ENCODE measurements around the gene RNF150.

RNF150 gene

GRCh38 chr4:141016117-141016798, 117.0 kb downstream of the RNF150 start:
- ATAC-seq (ENCODE audit: low read depth) (no peak), DNase-seq (ENCODE audit: low spot score in 2 of 2) (no peak)
- Mint-ChIP-seq H3K4me1 (no peaks in the 10 kb centered on the region), H3K9me3 (no peaks in the 10 kb centered on the region), H3K27ac (no peak overlapping the region), H3K36me3 (no peaks in the 10 kb centered on the region), H3K27me3 (peaks cover 7% of the 10 kb centered on the region), H3K4me3 (no peak overlapping the region)

DNA sequence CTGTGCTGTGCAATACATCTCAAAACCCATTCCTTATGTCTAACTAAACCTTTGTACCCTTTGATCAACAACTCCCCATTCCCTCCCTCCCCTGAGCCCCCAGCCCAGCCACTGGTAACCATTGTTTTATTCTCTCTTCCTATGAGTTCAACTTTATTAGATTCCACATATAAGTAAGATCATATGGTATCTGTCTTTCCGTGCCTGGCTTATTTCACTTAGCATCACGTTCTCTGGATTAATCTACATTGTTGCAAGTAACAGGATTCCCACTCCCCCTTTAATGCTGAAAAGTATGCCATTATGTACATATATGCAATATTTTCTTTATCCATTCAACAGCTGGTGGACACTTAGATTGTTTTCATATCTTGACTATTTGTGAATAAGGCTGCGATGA, 119.4 kb downstream of the RNF150 start:
- DNase-seq (ENCODE audit: low spot score in 2 of 2) (no peak), ATAC-seq (ENCODE audit: low read depth) (no peak)
- H3K27ac Mint-ChIP-seq = no peak overlapping the region
- no peaks in the 10 kb centered on the region for H3K4me1 Mint-ChIP-seq
- H3K27me3 Mint-ChIP-seq = peaks cover 2% of the 10 kb centered on the region
- H3K36me3 Mint-ChIP-seq = no peaks in the 10 kb centered on the region
- H3K4me3 Mint-ChIP-seq = no peak overlapping the region
- peaks cover 3% of the 10 kb centered on the region for H3K9me3 Mint-ChIP-seq

- Mint-ChIP-seq H3K4me1 (no peaks in the 10 kb centered on the region), H3K9me3 (peaks cover 4% of the 10 kb centered on the region), H3K36me3 (no peaks in the 10 kb centered on the region), H3K4me3 (no peak overlapping the region), H3K27me3 (peaks cover 2% of the 10 kb centered on the region), H3K27ac (no peak overlapping the region)
- DNase-seq (ENCODE audit: low spot score in 2 of 2) = no peak
- no peak for ATAC-seq (ENCODE audit: low read depth)
Measured at GRCh38 chr4:141011901-141012315, 121.4 kb downstream of the RNF150 start.

GRCh38 chr4:141009931-141010330, 123.3 kb downstream of the RNF150 start:
- no peak overlapping the region for H3K4me3 Mint-ChIP-seq

DNA sequence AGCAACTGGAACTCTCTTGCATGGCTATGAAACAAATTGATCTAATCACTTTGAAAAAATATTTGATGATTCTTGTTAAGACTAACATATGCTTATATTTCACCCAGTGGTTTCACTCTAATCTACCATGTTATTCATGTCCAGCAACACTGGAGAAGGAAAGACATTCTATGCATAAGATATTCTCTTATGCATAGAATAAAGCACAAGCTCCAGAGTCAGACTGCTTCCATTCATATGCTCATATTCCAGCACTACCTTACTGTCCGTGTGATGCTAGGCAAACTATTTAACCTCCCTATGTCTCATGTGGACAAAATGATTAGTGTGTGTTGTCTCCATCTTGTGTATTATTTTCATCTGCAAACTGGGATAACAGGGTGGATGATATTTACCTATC, 124.1 kb downstream of the RNF150 start:
- H3K9me3 Mint-ChIP-seq = peaks cover 4% of the 10 kb centered on the region

More at GRCh38 chr4:141009931-141010330, 123.3 kb downstream of the RNF150 start:
- DNase-seq (ENCODE audit: low spot score in 2 of 2) = no peak
- no peak for ATAC-seq (ENCODE audit: low read depth)
- Mint-ChIP-seq H3K4me1 (no peaks in the 10 kb centered on the region), H3K36me3 (no peaks in the 10 kb centered on the region), H3K9me3 (peaks cover 4% of the 10 kb centered on the region), H3K27me3 (peaks cover 2% of the 10 kb centered on the region), H3K27ac (no peak overlapping the region)

GRCh38 chr4:141006242-141006802, 126.9 kb downstream of the RNF150 start:
- DNase-seq (ENCODE audit: low spot score in 2 of 2) (no peak), ATAC-seq (ENCODE audit: low read depth) (no peak)
- Mint-ChIP-seq H3K27ac (no peak overlapping the region), H3K27me3 (peaks cover 8% of the 10 kb centered on the region), H3K9me3 (peaks cover 4% of the 10 kb centered on the region), H3K36me3 (no peaks in the 10 kb centered on the region), H3K4me1 (peaks cover 2% of the 10 kb centered on the region), H3K4me3 (no peak overlapping the region)

More for the DNA sequence above, 124.1 kb downstream of the RNF150 start:
- Mint-ChIP-seq H3K4me1 (no peaks in the 10 kb centered on the region), H3K4me3 (no peak overlapping the region), H3K27me3 (peaks cover 2% of the 10 kb centered on the region), H3K36me3 (no peaks in the 10 kb centered on the region), H3K27ac (no peak overlapping the region)
- ATAC-seq (ENCODE audit: low read depth) (no peak), DNase-seq (ENCODE audit: low spot score in 2 of 2) (no peak)

- H3K4me3 Mint-ChIP-seq = no peak overlapping the region
- H3K9me3 Mint-ChIP-seq = peaks cover 4% of the 10 kb centered on the region
- ATAC-seq (ENCODE audit: low read depth) = no peak
- no peak overlapping the region for H3K27ac Mint-ChIP-seq
- no peak for DNase-seq (ENCODE audit: low spot score in 2 of 2)
- H3K36me3 Mint-ChIP-seq = no peaks in the 10 kb centered on the region
- peaks cover 2% of the 10 kb centered on the region for H3K4me1 Mint-ChIP-seq
- peaks cover 10% of the 10 kb centered on the region for H3K27me3 Mint-ChIP-seq
Measured at GRCh38 chr4:141004823-141005222, 128.4 kb downstream of the RNF150 start.

DNA sequence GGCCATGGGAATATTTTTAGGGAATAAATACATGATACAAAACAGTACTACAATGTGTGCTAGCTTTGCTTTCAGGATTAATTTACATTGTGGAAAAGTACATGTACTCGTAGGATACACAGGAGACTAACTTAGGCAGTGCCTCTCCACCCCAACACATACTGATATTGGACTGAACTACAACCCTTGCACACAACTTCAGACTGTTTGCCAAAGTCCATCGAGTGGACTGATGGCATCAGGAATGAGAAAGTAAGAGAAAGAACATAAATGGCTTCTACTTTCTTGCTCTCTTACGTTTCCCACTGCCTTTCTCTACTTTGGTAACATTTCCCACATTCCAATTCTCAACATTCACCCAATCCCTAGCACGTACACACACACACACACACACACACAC, 130.1 kb downstream of the RNF150 start:
- H3K36me3 Mint-ChIP-seq = no peaks in the 10 kb centered on the region
- H3K4me1 Mint-ChIP-seq = peaks cover 2% of the 10 kb centered on the region
- no peak overlapping the region for H3K4me3 Mint-ChIP-seq
- H3K27ac Mint-ChIP-seq = no peak overlapping the region
- H3K27me3 Mint-ChIP-seq = peaks cover 10% of the 10 kb centered on the region
- no peaks in the 10 kb centered on the region for H3K9me3 Mint-ChIP-seq
- DNase-seq (ENCODE audit: low spot score in 2 of 2) (no peak), ATAC-seq (ENCODE audit: low read depth) (no peak)

- Mint-ChIP-seq H3K4me3 (no peak overlapping the region), H3K27me3 (peaks cover 10% of the 10 kb centered on the region), H3K27ac (no peak overlapping the region), H3K9me3 (no peaks in the 10 kb centered on the region), H3K4me1 (peaks cover 2% of the 10 kb centered on the region), H3K36me3 (no peaks in the 10 kb centered on the region)
- DNase-seq (ENCODE audit: low spot score in 2 of 2) = no peak
- no peak for ATAC-seq (ENCODE audit: low read depth)
Measured at GRCh38 chr4:141002323-141002805, 130.9 kb downstream of the RNF150 start.

DNA sequence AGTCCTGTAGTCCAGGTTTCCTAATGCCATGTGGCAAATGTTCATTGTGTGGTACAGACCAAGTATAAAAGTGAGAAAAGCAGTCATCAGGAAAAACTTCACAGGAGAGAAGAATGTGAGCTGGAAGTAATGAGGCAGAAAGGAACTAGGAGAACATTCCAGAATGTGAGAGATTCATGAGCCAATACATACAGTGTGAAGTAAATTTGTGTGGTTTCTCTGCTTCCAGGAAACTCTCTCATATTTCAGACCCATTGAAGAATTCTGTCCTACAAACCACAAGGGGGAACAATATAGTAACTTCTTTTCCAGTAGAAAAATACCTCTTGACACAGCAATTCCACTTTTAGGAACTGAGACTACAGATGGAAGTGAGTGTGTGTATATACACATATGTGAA, 136.5 kb downstream of the RNF150 start:
- Mint-ChIP-seq H3K36me3 (no peaks in the 10 kb centered on the region), H3K9me3 (peaks cover 4% of the 10 kb centered on the region), H3K4me1 (no peaks in the 10 kb centered on the region), H3K27me3 (peaks cover 4% of the 10 kb centered on the region), H3K27ac (no peak overlapping the region), H3K4me3 (no peak overlapping the region)
- DNase-seq (ENCODE audit: low spot score in 2 of 2) (no peak), ATAC-seq (ENCODE audit: low read depth) (no peak)

GRCh38 chr4:140995058-140995457, 138.2 kb downstream of the RNF150 start:
- DNase-seq (ENCODE audit: low spot score in 2 of 2) (no peak), ATAC-seq (ENCODE audit: low read depth) (no peak)
- Mint-ChIP-seq H3K36me3 (no peaks in the 10 kb centered on the region), H3K27me3 (peaks cover 5% of the 10 kb centered on the region), H3K4me1 (no peaks in the 10 kb centered on the region), H3K9me3 (peaks cover 4% of the 10 kb centered on the region), H3K27ac (no peak overlapping the region), H3K4me3 (no peak overlapping the region)

DNA sequence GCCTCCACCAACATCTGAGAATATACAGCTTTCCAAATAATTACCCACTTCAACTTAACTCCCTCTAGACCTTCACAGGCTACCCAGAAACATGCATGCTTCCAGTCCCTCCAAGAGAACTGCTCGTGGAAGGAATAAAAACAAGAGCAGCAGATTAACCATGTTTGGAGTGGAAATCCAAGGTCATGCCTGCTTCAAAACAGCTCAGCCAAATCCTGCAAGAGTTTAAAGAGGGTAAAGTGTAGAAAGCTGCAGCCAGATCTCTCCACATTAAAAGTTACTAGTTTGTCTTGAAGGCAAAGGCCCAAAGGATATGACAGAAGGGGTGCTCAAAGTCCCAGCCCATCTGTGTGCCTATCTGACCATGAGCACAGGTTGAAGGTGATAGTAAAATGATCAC, 139.3 kb downstream of the RNF150 start:
- no peak for DNase-seq (ENCODE audit: low spot score in 2 of 2)
- H3K9me3 Mint-ChIP-seq = peaks cover 4% of the 10 kb centered on the region
- H3K27ac Mint-ChIP-seq = no peak overlapping the region

GRCh38 chr4:140993370-140993769, 139.9 kb downstream of the RNF150 start:
- Mint-ChIP-seq H3K36me3 (no peaks in the 10 kb centered on the region), H3K9me3 (peaks cover 4% of the 10 kb centered on the region), H3K4me3 (no peak overlapping the region), H3K27ac (no peak overlapping the region), H3K27me3 (peaks cover 5% of the 10 kb centered on the region), H3K4me1 (no peaks in the 10 kb centered on the region)
- ATAC-seq (ENCODE audit: low read depth) (no peak), DNase-seq (ENCODE audit: low spot score in 2 of 2) (no peak)

More for the DNA sequence above, 139.3 kb downstream of the RNF150 start:
- no peak overlapping the region for H3K4me3 Mint-ChIP-seq
- H3K36me3 Mint-ChIP-seq = no peaks in the 10 kb centered on the region
- no peak for ATAC-seq (ENCODE audit: low read depth)
- H3K27me3 Mint-ChIP-seq = peaks cover 5% of the 10 kb centered on the region
- no peaks in the 10 kb centered on the region for H3K4me1 Mint-ChIP-seq

DNA sequence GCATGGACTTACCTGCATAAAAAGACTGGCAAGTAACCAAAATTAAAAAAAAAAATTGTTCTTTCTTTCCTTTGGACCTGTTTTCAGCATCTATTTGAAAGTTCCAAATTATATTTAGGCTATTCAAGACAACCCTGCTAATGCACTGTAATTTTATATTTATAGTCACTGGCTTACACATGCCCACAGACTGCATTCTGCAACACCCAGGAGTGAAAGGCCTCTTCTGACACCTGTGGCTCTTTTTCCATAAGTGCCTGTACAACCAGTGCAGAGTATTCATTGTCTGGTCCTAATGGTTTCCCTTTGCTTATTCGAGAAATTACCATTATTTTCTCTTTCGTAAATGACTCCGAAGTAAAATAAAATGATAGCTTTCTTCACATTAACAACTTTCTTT, 143.3 kb downstream of the RNF150 start:
- no peak for ATAC-seq (ENCODE audit: low read depth)
- Mint-ChIP-seq H3K27me3 (peaks cover 5% of the 10 kb centered on the region), H3K4me3 (no peak overlapping the region), H3K9me3 (peaks cover 2% of the 10 kb centered on the region), H3K27ac (no peak overlapping the region), H3K36me3 (no peaks in the 10 kb centered on the region), H3K4me1 (no peaks in the 10 kb centered on the region)
- DNase-seq (ENCODE audit: low spot score in 2 of 2) = no peak

DNA sequence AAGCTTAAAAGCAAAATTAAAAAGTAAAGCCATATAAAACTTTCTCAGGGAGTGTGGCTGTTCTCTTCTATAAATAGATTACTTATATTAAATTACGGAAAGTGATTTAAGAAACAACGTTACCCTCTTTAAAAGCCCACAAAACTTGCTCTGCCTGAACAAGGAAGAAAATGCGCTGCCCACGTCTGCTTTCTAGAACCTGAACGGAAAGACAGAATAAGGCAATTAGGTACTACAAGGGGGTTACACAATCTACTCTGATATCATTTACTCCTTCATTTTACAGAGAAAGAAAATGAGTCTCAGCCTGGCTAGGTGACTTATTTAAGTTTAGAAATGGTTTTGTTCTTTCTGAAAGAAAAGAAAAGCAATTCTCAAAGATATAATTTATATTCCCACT, 147.2 kb downstream of the RNF150 start:
- no peak for ATAC-seq (ENCODE audit: low read depth)
- Mint-ChIP-seq H3K36me3 (no peaks in the 10 kb centered on the region), H3K4me1 (no peaks in the 10 kb centered on the region), H3K27me3 (peaks cover 5% of the 10 kb centered on the region), H3K9me3 (no peaks in the 10 kb centered on the region), H3K4me3 (no peak overlapping the region), H3K27ac (no peak overlapping the region)
- DNase-seq (ENCODE audit: low spot score in 2 of 2) = no peak

Data from memory B cell (primary cell).